Inflammatory macrophage treated with lipopolysaccharide for 1 hour (primary cell): Measurements from ENCODE around the gene PDE3B.

Experiments
- DNase-seq, 2 donors: peaks; one replicate each; pipeline ENCODE4 v3.0.0-alpha.2; 2020 to 2022

PDE3B gene

DNA sequence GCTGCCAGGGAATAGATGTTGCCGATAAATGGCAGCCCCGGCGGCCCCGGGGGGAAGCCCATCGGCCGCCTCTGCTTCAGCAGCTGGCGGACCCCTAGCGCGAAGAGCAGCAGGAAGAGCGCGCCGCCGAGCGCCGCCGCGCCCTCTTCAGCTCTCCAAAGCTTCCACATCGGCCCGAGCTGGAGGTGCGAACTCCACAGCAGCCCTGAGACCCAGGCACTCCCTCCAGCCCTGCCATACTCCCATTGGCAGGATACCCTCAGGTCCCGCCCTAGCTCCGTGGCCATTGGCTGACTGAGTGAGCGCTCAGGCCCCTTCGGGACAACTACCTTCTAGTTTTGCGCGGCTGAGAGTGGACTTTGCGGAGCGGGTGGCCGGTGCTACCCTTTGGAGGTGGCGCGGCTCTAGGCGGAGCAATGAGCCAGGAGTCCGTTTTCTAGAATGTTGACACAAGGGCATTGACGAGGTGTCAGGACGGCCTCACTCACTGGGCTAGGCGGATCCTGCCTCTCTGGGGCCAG, 248.5 kb downstream of the PDE3B start, which contains the start of gene CYP2R1:
Gene CYP2R1, minus strand, starts transcription at position 196 of the 521 bp plus-strand sequence. Its CDS starts 26 bp downstream, at position 170.
- peak; percentile 95 to 96 for DNase-seq

DNA sequence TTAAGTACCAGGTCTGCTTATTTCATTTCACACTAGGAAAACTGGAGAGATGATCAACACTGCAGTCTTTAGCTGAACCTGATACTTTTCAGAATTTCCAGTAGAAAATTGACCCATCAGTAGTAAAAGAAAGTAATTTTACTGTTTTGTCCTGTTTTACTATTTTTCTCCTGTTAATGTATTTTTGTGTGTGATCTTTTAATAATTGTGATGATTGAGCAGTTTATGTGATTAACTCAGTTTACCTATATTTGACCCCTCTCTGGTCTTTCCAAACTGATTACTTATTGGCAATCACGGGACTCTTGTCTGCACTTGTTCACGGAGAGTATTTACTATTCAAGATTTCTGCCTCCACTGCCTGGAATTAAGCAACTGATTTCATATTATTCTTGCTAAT, 249.0 kb downstream of the PDE3B start:
- DNase-seq = no peak

DNA sequence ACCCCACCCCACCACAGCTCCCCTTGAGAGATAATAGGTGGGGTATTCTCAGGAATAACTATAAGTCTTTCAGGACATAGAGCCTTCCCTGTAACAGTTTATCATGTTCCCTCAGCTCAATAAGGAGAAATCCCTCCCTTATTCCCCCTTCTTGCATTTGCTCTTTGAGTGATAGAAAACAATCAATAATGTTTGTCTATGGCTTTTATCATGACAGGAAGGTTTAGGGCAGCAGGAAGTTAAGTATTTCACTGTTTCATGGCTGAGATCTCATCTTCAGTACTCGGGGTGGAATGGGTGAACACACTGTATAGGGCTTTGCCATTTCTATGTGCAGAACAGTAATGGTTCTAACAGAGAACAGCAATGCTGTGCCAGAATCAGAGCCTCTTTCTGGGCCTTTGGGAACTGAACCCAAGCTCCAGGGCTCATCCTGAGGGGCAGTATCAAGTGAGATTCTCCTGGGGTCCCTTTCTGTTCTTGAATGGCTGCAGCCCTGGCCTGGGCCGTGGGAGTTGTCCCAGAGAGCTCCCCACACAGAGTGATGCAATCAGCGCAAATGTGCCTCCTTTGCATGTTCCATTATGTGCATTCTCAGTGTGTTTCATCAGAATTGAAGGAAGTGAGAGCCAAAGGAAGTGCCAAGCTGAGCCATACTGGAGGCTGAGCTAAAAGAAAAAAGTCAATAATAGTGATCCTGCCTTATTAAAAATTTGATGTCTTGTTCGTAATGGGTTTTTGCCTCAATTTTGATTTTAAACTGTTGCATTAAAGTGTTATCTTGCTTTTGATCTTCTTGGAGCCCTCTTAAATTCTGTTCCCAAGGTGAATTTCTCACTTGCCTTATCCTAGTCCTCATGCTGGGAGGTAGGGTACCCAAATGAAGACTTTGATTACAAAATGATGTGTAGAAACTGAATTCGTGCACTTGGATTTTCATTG, 251.3 kb downstream of the PDE3B start:
- peak; percentile 85 to 89 for DNase-seq

DNA sequence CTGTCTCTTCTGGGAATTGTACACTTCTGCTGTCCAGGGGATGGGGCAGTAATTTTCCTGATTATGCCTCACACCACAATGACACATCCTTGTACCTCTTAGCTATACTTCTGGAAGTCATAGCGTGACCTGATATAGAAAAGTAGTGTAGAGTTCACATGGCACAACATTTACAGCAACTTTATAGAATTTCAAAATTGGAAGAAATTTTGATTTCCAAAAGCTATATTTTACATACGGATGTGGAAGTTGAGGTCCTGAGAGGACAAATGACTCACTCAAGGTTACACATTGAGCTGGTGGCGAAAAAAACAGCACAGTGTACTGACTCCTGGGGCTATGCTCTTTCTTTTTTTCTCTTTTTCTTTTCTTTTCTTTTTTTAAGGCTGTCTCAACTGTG, 254.8 kb downstream of the PDE3B start:
- peak; percentile 68 to 73 for DNase-seq

DNA sequence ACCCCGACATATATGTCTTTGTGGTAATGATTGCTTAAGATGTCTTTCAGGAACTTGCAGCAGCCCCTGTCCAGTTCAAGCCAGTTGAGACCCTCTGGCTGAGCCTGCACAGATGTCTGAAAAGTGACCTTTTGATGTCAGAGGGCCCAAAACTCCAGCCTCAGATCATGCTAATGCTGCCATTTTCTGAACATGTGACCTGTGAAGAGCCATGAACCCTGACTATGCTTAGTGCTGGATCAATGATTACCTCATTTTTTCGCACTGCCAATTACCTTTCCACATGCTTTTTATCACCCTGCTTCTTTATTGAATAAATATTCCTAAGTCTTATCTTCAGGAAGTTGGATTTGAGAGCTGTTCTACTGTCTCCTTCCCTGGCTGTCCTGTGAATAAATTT, 255.3 kb downstream of the PDE3B start:
- no peak for DNase-seq

DNA sequence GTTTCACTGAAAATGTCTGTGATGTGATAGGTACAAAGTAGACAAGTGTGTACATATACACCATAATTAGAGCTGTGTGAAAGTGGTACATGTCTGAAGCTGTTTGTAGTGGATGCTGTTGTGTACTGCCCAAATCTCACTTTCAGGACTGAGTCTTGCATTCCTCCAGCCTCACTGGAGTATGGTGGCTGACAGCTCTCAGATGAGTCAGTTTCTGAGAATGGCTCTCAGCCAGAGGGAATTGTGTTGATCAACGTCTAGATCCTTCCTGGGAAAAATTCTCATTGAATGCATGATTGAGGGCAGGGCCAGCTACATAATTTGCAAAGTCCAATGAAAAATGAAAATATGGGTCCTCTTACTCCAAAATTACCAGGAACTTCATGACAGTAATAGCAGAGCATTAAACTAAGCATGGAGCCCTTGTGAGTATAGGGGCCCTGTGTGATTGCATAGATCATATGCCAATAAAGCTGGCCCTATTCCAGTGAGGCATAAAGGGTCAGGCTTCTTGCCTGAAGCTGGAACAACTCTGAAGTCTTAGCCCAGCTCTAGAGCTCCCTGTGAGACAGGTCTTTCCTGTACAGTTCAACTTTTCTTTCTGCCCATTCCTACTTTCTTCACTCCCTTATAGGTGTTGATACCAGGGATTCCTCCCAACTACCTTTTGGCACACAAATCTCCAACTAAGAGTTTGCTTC, 259.2 kb downstream of the PDE3B start:
- DNase-seq = no peak

DNA sequence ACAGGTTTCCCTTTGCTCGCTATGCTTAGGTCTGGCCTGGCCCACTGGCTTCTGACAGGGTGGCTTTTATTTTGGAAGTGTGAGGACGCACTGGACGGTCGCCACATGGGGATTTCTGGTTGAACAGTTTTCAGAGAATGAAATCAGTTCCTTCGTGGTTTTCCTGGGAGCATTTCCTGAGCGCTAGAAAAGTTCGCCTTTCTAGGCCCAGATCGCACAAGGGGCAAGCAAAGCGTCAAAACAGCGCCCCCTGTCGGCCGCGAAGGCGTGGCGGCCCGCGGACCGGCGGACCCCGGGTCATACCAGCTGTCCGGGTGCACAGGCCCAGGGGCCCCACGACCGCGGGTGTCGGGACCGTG, 261.1 kb downstream of the PDE3B start:
- DNase-seq = peak; percentile 63 to 86

DNA sequence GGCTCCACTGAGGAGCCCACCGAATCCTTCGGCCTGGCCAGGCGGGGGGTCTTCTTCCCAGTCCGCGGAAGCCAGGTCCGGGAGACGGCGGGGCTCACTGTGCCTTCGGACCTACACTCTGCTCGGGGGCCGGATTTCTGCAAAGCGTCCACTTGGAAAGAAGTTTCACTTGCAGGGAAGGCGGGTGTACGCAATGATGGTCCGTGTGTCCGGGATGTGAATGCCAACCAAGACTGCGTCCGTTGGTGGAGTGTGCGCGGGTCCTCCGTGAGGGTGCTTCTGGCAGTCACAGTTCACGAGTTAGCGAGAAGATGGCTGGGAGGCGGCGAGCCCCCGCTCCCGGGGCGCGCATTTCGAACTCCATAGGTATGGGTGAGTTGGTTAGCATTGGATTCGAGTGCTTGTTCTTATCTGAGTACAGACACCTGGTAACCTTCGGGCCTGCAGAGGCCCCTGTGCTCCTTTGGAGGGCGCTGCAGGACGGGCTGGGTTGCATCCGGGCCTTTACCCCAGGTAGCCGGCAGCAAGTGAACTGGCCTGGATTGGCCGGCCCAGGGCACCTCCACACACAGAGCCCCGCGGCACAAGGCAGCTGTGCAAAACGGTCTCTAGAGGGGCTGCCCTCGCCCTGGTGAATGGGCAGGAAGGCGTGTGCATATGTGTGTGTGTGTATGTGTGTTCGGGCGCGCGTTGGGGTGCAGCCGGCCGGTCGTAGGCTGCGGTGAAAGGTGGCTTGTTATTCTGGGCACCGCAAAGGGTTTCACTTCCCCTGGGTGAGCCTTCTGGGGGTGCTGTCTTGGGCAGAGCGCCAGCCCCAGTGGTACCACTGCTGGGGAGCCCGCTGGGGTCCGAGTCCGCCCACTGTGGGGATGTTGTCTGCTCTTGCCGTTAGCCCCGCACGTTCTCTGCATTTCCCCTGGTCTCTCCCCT, 261.8 kb downstream of the PDE3B start:
- peak in 1 of 2 donors; percentile 32 for DNase-seq

DNA sequence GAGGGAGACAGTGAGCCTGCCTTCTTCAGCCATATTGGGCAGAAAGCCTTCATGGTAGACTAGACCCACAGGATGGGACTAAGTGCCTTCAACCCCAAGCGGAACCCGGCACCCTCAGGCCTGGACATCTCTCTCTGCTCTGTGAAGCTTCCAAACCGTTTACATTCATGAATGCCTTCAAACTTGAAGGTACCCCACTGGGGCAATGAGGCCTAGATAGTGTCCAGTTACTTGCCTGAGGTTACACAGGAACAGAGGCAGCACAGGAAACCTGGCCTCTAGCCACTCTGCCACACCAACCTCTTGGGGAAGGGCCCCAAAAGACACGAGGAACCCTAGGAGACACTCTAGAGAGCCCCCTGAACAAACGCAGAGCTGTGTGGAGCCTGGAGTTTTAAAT, 263.0 kb downstream of the PDE3B start:
- DNase-seq = no peak

DNA sequence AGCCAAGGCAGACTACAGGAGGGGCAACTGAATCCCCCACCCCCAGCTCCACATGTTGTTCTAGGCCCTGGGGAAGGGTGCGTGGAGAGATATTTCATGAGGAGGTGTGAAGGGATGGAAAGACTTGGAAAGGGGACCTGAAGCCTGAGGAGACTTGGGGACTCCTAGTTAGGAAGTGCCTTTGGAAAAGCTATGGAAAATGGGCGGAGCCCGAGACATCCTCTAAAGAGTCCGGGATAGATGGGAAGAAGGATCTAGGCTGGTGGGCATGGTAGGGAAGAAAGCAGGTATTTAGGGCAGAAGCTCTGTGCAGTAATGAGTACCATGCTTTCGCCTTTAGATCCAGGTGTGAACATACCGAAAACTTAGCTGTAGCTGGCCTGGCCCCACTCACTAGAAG, 263.4 kb downstream of the PDE3B start:
- no peak for DNase-seq

DNA sequence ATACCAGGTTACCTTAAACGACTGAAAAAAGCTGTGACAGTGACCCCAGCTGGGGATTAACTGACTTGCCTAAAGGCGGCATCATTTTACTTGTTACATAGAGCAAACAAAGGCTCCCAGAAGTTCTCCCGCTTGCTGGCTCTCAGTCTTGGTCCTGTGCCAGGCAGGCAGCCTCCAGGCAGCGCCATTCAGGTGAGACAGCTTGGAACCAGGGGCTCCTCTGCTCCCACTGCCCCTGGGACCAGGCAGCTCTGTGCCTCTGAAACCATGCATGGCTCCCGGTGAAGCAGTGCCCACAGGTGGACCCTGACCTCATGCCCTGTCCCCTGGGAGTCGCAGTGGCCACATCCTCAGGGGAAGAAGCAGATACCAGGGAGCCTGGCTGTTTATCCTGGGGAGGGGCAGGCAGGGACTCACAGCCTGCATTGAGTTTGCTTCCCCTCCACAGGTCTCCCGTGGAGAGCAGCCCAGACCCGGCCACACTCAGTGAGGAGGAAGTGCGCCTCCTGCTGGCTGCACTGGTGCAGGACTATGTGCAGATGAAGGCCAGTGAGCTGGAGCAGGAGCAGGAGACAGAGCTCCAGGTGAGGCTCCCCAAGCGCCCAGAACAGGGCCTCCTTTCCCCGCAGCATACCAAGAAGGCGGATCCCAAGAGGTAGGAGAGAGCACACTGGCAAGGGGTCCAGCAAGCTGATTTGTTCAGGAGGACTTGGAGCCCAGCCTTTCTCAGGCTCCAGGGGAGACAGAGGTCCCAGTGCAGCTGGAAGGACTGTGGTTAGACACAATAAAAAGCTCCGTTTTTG, 264.0 kb downstream of the PDE3B start:
- DNase-seq = peak; percentile 45 to 90

DNA sequence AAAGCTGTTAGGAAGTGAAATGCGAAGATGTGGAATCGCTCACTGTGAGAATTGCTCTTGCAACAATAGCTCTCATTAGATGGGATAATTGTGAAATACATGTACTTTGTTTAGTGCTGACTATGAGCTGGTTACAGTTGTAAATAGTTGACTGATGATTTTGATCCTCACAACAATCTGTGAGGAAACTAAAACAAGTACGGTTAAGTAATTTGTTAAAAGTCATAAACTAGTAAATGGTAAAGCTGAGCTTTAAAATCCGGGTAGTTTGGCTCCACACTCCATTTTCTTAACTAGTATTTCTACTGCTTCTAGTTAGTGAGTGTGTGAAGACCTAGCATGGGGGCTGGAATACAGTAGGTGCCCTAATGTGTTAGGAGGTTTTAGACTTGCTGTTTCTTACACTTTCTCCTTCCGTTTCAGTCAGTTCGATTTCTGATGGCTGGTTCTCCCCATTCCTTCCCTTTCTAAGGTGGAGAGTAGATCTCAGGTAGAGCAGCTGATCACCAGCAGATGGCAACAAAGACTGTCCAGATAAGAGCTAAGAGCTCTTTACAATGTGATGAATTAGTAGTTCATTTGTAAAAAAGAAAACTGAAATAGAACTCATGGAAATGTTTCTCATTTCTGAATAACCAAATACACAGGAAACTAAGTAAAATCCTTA, 264.7 kb downstream of the PDE3B start:
- peak in 1 of 2 donors; percentile 25 for DNase-seq

DNA sequence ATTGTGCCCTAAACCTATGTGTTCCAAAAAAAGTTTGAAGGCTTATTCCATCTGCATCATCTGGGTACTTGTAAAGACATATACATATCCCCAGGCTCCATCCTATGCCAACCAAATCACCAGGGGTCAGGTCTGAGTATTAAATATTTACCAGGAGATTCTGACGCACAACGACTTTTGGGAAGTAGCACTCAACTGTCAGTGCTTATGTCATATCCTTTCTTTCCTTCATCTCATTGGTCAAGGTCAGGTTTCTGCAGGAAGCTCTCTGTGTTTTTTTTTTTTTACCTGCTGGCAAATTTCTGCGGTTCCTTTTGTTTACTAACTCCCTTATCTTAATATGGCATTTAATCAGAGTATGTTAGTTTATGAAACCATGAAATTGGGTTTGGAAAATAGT, 270.9 kb downstream of the PDE3B start:
- no peak for DNase-seq

DNA sequence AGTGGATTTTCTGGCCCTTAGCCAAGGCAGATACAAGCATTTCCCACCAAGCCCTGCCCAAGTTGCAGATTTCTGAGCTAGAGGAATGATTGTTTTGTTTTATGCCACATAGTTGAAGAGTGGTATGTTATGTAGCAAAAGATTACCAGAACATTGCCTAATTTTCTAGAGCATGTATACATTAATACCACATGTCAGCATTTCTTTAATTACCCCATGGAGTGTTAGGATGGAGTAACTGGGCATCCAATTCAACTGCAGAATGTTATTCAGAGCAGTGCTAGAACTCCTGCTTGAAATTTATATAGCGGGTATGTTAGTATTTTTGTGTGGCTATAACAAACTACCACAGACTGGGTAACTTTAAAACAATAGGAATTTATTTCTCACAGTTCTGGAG, 272.8 kb downstream of the PDE3B start:
- DNase-seq = no peak
